Gastroesophageal sphincter (tissue), 3 donors: ENCODE results near the gene KLHDC4.

Source experiments
- CTCF ChIP-seq, 4 experiments: fragments of 200-600 bp in 2 of 4; fragments of 450-650 bp in 2 of 4; sonication (generic) in 1 of 4; IDR thresholded peaks; one replicate each; pipeline ENCODE4 v1.5.1; 2017 to 2019; ENCODE audit warnings: antibody characterized with exemption in 4 of 4, mild to moderate bottlenecking in 2 of 4, moderate library complexity in 2 of 4
- EP300 ChIP-seq: sonication (generic); formaldehyde crosslinking; IDR thresholded peaks from one replicate; pipeline ENCODE4 v1.6.1; 2017; ENCODE audit warnings: antibody characterized with exemption, mild to moderate bottlenecking
- POLR2A ChIP-seq, 2 donors: fragments of 450-650 bp; IDR thresholded peaks; one replicate each; pipeline ENCODE4 v1.6.1; 2017; ENCODE audit warnings: antibody characterized with exemption in 2 of 2, mild to moderate bottlenecking in 2 of 2, moderate library complexity in 1 of 2
- POLR2AphosphoS5 ChIP-seq: sonication (generic); formaldehyde crosslinking; IDR thresholded peaks from one replicate; pipeline ENCODE4 v1.6.1; 2017; ENCODE audit warnings: antibody characterized with exemption

- TF ChIP-seq CTCF (IDR thresholded peaks at IDR 0.05) (no peak), POLR2A (IDR thresholded peaks at IDR 0.05) (no peak), POLR2AphosphoS5 (no peak), EP300 (no peak)
These were observed 60.9 kb downstream of the KLHDC4 start for GRCh38 chr16:87704754-87705353.
